ENCODE measurements around the gene MRPL20. TPM values are rescaled to one million over a fixed set of nuclear protein-coding genes. Genes with fewer than 3 reads are reported as not detected.

The MRPL20 gene
- polyA plus RNA-seq, 1 donor (not counting 4 experiments of a cell fraction or from before 2014, with no cell fraction given) = 133 TPM

GRCh38 chr1:1435911-1436629, 29.0 kb upstream of the MRPL20 start:
- Histone ChIP-seq H3K9me1 (ENCODE audit: control insufficient read depth, extremely low read depth, insufficient read depth, low read length) (no peaks in the 10 kb centered on the region), H3K9me3 (ENCODE audit: control insufficient read depth, low read depth, low read length) (no peaks in the 10 kb centered on the region), H3K36me3 (ENCODE audit: control insufficient read depth in 2 of 2, extremely low read depth in 1 of 2, insufficient read depth in 2 of 2, low read length in 2 of 2) (no peaks in the 10 kb centered on the region), H3K27me3 (ENCODE audit: control insufficient read depth, extremely low read depth, insufficient read depth, low read length) (no peaks in the 10 kb centered on the region), H4K20me1 (ENCODE audit: control insufficient read depth, extremely low read depth, insufficient read depth, low read length) (peaks cover under 1% of the 10 kb centered on the region), H3K27ac (ENCODE audit: control insufficient read depth, insufficient read depth, low read length) (no peak overlapping the region), H3K9ac (ENCODE audit: control insufficient read depth, extremely low read depth, insufficient read depth, low read length) (peak overlapping the region; percentile 52), H3K79me2 (ENCODE audit: control insufficient read depth, insufficient read depth, low read length) (no peaks in the 10 kb centered on the region), H3K4me3 (ENCODE audit: control insufficient read depth in 2 of 3, extremely low read depth in 1 of 3, insufficient read depth in 2 of 3, low read depth in 1 of 3, low read length in 3 of 3) (peak overlapping the region; percentile 34 to 67 (median 66)), H2AFZ (ENCODE audit: control insufficient read depth, low read length) (no peak overlapping the region), H3K4me2 (ENCODE audit: control insufficient read depth, extremely low read depth, insufficient read depth, low read depth, low read length) (peak overlapping the region; percentile 79), H3K4me1 (ENCODE audit: control insufficient read depth, extremely low read depth, insufficient read depth, low read length) (peaks cover 27% of the 10 kb centered on the region)
- FAIRE-seq = no peak
- TF ChIP-seq EZH2 (IDR thresholded peaks at IDR 0.05; ENCODE audit: low read length) (no peak), CTCF (optimal IDR thresholded peaks at IDR 0.05 in 1 of 3, IDR thresholded peaks at IDR 0.05 in 1 of 3, conservative IDR thresholded peaks at IDR 0.05 in 1 of 3; ENCODE audit: extremely low read depth in 1 of 3, insufficient read depth in 2 of 3, low read length in 3 of 3) (no peak)
- DNase-seq (ENCODE audit: low read depth, low spot score) = no peak
- dilution Hi-C loops (cut with MboI; ENCODE audit: extremely low pct_ligation_motif_present, low sequenced_read_pairs) = no loop called here

GRCh38 chr1:1435106-1435903, 28.2 kb upstream of the MRPL20 start, which contains the start of gene VWA1:
Gene VWA1, plus strand, starts transcription at chr1:1435690. Its CDS starts 59 bp downstream, at chr1:1435749.
- no peak within 1 kb of the TSS for H3K27ac ChIP-seq (ENCODE audit: control insufficient read depth, insufficient read depth, low read length)
- H3K9me3 ChIP-seq (ENCODE audit: control insufficient read depth, low read depth, low read length) = no peaks in the 10 kb centered on the region
- FAIRE-seq (no peak), DNase-seq (ENCODE audit: low read depth, low spot score) (peak; percentile 26)
- H3K9me1 ChIP-seq (ENCODE audit: control insufficient read depth, extremely low read depth, insufficient read depth, low read length) = no peaks in the 10 kb centered on the region
- no peaks in the 10 kb centered on the region for H3K79me2 ChIP-seq (ENCODE audit: control insufficient read depth, insufficient read depth, low read length)
- dilution Hi-C loops (cut with MboI; ENCODE audit: extremely low pct_ligation_motif_present, low sequenced_read_pairs) = no loop called here
- H3K4me2 ChIP-seq (ENCODE audit: control insufficient read depth, extremely low read depth, insufficient read depth, low read depth, low read length) = peak within 1 kb of the TSS; percentile 79
- peak within 1 kb of the TSS; percentile 52 for H3K9ac ChIP-seq (ENCODE audit: control insufficient read depth, extremely low read depth, insufficient read depth, low read length)
- peaks cover 27% of the 10 kb centered on the region for H3K4me1 ChIP-seq (ENCODE audit: control insufficient read depth, extremely low read depth, insufficient read depth, low read length)
- TF ChIP-seq EZH2 (IDR thresholded peaks at IDR 0.05; ENCODE audit: low read length) = no peak
- TF ChIP-seq CTCF (optimal IDR thresholded peaks at IDR 0.05 in 1 of 3, IDR thresholded peaks at IDR 0.05 in 1 of 3, conservative IDR thresholded peaks at IDR 0.05 in 1 of 3; ENCODE audit: extremely low read depth in 1 of 3, insufficient read depth in 2 of 3, low read length in 3 of 3) = no peak
- H3K27me3 ChIP-seq (ENCODE audit: control insufficient read depth, extremely low read depth, insufficient read depth, low read length) = no peaks in the 10 kb centered on the region
- H3K36me3 ChIP-seq (ENCODE audit: control insufficient read depth in 2 of 2, extremely low read depth in 1 of 2, insufficient read depth in 2 of 2, low read length in 2 of 2) = no peaks in the 10 kb centered on the region
- peak within 1 kb of the TSS; percentile 34 to 67 (median 66) for H3K4me3 ChIP-seq (ENCODE audit: control insufficient read depth in 2 of 3, extremely low read depth in 1 of 3, insufficient read depth in 2 of 3, low read depth in 1 of 3, low read length in 3 of 3)
- H2AFZ ChIP-seq (ENCODE audit: control insufficient read depth, low read length) = peak within 1 kb of the TSS; percentile 75
- H4K20me1 ChIP-seq (ENCODE audit: control insufficient read depth, extremely low read depth, insufficient read depth, low read length) = no peaks in the 10 kb centered on the region

Measured in keratinocyte (primary cell).